ENCODE measurements around the gene CEMIP2.

DNA sequence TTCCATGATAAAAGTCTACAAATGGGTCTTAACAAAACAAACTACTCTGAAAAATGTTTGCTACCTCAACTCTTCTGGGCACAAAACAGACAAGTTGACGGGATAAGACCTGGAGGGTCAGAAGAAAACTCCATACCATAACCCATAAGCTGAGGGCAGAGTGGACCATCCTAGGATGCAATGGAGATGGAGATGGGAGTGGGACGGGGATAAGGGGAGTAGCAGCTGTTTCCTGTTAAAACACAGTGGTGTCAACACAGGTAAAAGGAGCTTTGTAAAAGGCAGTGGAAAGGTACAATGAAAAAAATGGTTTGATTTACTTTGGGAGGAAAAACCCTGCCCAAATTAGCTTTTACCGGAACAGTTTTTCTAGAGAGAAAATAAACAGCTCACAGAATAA lies 41.6 kb downstream of the CEMIP2 start:
- TF ChIP-seq, protein P1, sequence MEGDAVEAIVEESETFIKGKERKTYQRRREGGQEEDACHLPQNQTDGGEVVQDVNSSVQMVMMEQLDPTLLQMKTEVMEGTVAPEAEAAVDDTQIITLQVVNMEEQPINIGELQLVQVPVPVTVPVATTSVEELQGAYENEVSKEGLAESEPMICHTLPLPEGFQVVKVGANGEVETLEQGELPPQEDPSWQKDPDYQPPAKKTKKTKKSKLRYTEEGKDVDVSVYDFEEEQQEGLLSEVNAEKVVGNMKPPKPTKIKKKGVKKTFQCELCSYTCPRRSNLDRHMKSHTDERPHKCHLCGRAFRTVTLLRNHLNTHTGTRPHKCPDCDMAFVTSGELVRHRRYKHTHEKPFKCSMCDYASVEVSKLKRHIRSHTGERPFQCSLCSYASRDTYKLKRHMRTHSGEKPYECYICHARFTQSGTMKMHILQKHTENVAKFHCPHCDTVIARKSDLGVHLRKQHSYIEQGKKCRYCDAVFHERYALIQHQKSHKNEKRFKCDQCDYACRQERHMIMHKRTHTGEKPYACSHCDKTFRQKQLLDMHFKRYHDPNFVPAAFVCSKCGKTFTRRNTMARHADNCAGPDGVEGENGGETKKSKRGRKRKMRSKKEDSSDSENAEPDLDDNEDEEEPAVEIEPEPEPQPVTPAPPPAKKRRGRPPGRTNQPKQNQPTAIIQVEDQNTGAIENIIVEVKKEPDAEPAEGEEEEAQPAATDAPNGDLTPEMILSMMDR (conservative IDR thresholded peaks at IDR 0.05) = no peak
- no peak for TF ChIP-seq ZFX (IDR thresholded peaks at IDR 0.05)

Measured in C4-2B (cell line).